Measurements from ENCODE around the gene DCST1. TPM values are rescaled to one million over a fixed set of nuclear protein-coding genes. Genes with fewer than 3 reads are reported as not detected.

The DCST1 gene
- total RNA-seq, 2 experiments from 2014 or later: not detected

- peak overlapping the region; percentile 91 for H3K4me3 ChIP-seq (ENCODE audit: low read depth, low read length, poor library complexity, severe bottlenecking)
- no TSS peak for BruUV-seq (replicated peaks)
- no peak for TF ChIP-seq CTCF (conservative IDR thresholded peaks at IDR 0.05; ENCODE audit: low read length)
- no peak for TF ChIP-seq EZH2phosphoT487 (IDR thresholded peaks at IDR 0.05; ENCODE audit: borderline replicate concordance, low read depth, low read length)
- no peaks in the 10 kb centered on the region for H3K79me2 ChIP-seq (ENCODE audit: insufficient read depth, low read depth, low read length)
- H3K27ac ChIP-seq (ENCODE audit: low read depth, low read length, poor library complexity, severe bottlenecking): no peak overlapping the region
- no peaks in the 10 kb centered on the region for H3K36me3 ChIP-seq (ENCODE audit: insufficient read depth, low read length)
- H3K4me1 ChIP-seq (ENCODE audit: insufficient read depth, low read length, poor library complexity, severe bottlenecking): peaks cover 38% of the 10 kb centered on the region
- no peak for DNase-seq (ENCODE audit: low spot score)
- H2AFZ ChIP-seq (ENCODE audit: low read length): peak overlapping the region; percentile 71
- peak overlapping the region; percentile 82 for H3K4me2 ChIP-seq (ENCODE audit: low read length)
- no peaks in the 10 kb centered on the region for H3K9me3 ChIP-seq (ENCODE audit: low read length)
- CTCF ChIA-PET (ENCODE audit: unreplicated experiment): no interaction called here
- intact Hi-C loops (cut with micrococcal nuclease; ENCODE audit: unreplicated experiment): no loop called here
- no peaks in the 10 kb centered on the region for H3K9me2 ChIP-seq (ENCODE audit: insufficient read depth, low read length)
- no peaks in the 10 kb centered on the region for H4K20me1 ChIP-seq (ENCODE audit: insufficient read depth, low read length)
- POLR2A ChIA-PET: interaction anchor here (1.2 kb wide), 1 partner anchor 10 kb away, joined by 3 read pairs; no protein-coding TSS in a partner anchor
These were observed 16.3 kb downstream of the DCST1 start for GRCh38 chr1:155049651-155050559.

GRCh38 chr1:155050560-155051341, 17.1 kb downstream of the DCST1 start, which contains the start of gene ADAM15:
TSS of gene ADAM15 (plus strand) at chr1:155051316. CDS start at chr1:155051387, 71 bp downstream.
- ChIA-PET CTCF (ENCODE audit: unreplicated experiment) (interaction anchor here (0.5 to 1.7 kb wide), 6 partner anchors 9 to 916 kb away, joined by 3 to 6 read pairs (median 4); no protein-coding TSS in a partner anchor), POLR2A (interaction anchor here (0.6 to 1.2 kb wide), 3 partner anchors 9 to 50 kb away, joined by 3 to 4 read pairs (median 3); no protein-coding TSS in a partner anchor)
- Histone ChIP-seq H3K4me1 (ENCODE audit: insufficient read depth, low read length, poor library complexity, severe bottlenecking) (peaks cover 35% of the 10 kb centered on the region), H3K9me3 (ENCODE audit: low read length) (no peaks in the 10 kb centered on the region), H2AFZ (ENCODE audit: low read length) (peak within 1 kb of the TSS; percentile 71), H3K27ac (ENCODE audit: low read depth, low read length, poor library complexity, severe bottlenecking) (peak within 1 kb of the TSS; percentile 10), H3K4me3 (ENCODE audit: low read depth, low read length, poor library complexity, severe bottlenecking) (peak within 1 kb of the TSS; percentile 91), H3K4me2 (ENCODE audit: low read length) (peak within 1 kb of the TSS; percentile 99), H3K79me2 (ENCODE audit: insufficient read depth, low read depth, low read length) (no peaks in the 10 kb centered on the region), H4K20me1 (ENCODE audit: insufficient read depth, low read length) (no peaks in the 10 kb centered on the region), H3K36me3 (ENCODE audit: insufficient read depth, low read length) (no peaks in the 10 kb centered on the region), H3K9me2 (ENCODE audit: insufficient read depth, low read length) (no peaks in the 10 kb centered on the region)
- DNase-seq (ENCODE audit: low spot score): peak; percentile 86
- intact Hi-C loops (cut with micrococcal nuclease; ENCODE audit: unreplicated experiment): loop anchor here (1.0 kb wide), 1 partner anchor 49 kb away; no protein-coding TSS in a partner anchor
- BruUV-seq (replicated peaks): no TSS peak
- TF ChIP-seq EZH2phosphoT487 (IDR thresholded peaks at IDR 0.05; ENCODE audit: borderline replicate concordance, low read depth, low read length): no peak
- TF ChIP-seq CTCF (conservative IDR thresholded peaks at IDR 0.05; ENCODE audit: low read length): peak; percentile 93
